HG03139 (cell line): ENCODE data around the gene RUSC1.
"Not testable (repeated sequence)": the region's sequence is repeated elsewhere in the genome, so short reads cannot be mapped to it uniquely, and the experiment has no call there.

Source experiments
- ATAC-seq: cut with Tn5 transposase; IDR thresholded peaks from one replicate; pipeline ENCODE4 v1.9.1; 2021; ENCODE audit not compliant: unreplicated experiment

Gene RUSC1

GRCh38 chr1:155322571-155322952 is 1.9 kb downstream of the RUSC1 start:
- ATAC-seq: no peak

- peak; percentile 30 for ATAC-seq
These were observed 2.4 kb downstream of the RUSC1 start for GRCh38 chr1:155322953-155323728.

GRCh38 chr1:155323729-155324036 is 3.0 kb downstream of the RUSC1 start:
- no peak for ATAC-seq

GRCh38 chr1:155324037-155324716 is 3.5 kb downstream of the RUSC1 start:
- peak; percentile 49 for ATAC-seq

- no peak for ATAC-seq
These were observed 4.3 kb downstream of the RUSC1 start for GRCh38 chr1:155324717-155325602.

GRCh38 chr1:155325603-155325893 is 4.9 kb downstream of the RUSC1 start:
- no peak for ATAC-seq

- ATAC-seq: no peak
These were observed 5.4 kb downstream of the RUSC1 start for GRCh38 chr1:155326020-155326526.

GRCh38 chr1:155326631-155327037 is 5.9 kb downstream of the RUSC1 start:
- ATAC-seq: no peak

- ATAC-seq: no peak
These were observed 7.3 kb downstream of the RUSC1 start for GRCh38 chr1:155327981-155328380.

- not testable (repeated sequence) for ATAC-seq
These were observed 8.2 kb downstream of the RUSC1 start for GRCh38 chr1:155328856-155329255.

GRCh38 chr1:155329980-155330598 is 9.4 kb downstream of the RUSC1 start:
- no peak for ATAC-seq

GRCh38 chr1:155334962-155335361 is 14.3 kb downstream of the RUSC1 start:
- ATAC-seq: no peak

- no peak for ATAC-seq
These were observed 18.9 kb downstream of the RUSC1 start for GRCh38 chr1:155339515-155340097.

GRCh38 chr1:155342842-155343241 is 22.1 kb downstream of the RUSC1 start:
- no peak for ATAC-seq

GRCh38 chr1:155352631-155353030 is 31.9 kb downstream of the RUSC1 start:
- ATAC-seq: no peak

GRCh38 chr1:155360051-155360450 is 39.4 kb downstream of the RUSC1 start:
- no peak for ATAC-seq

GRCh38 chr1:155379180-155379579 is 58.5 kb downstream of the RUSC1 start:
- ATAC-seq: no peak

- ATAC-seq: no peak
These were observed 59.0 kb downstream of the RUSC1 start for GRCh38 chr1:155379631-155380090.
